Prostate gland (tissue), 2 donors: ENCODE data around the gene LBP. TPM values are rescaled to one million over a fixed set of nuclear protein-coding genes. Genes with fewer than 3 reads are reported as not detected.

Experiments
- DNase-seq: peaks from one replicate; pipeline ENCODE4 v3.0.0-alpha.2; 2019; ENCODE audit warnings: low spot score
- H3K27ac ChIP-seq, 2 donors: fragments of 200-600 bp; sonication (generic); 2 replicates each; pipeline ENCODE4 v1.5.1; 2017 to 2019
- H3K27me3 ChIP-seq: fragments of 200-600 bp; sonication (generic); replicated peaks from 2 replicates; pipeline ENCODE4 v1.5.1; 2019; ENCODE audit not compliant: insufficient read depth
- H3K36me3 ChIP-seq, 2 donors: fragments of 200-600 bp; sonication (generic); 1 replicate in 1 of 2; 2 replicates in 1 of 2; pipeline versions ENCODE4 v1.5.1 to v1.8.1; 2017 to 2019
- H3K4me1 ChIP-seq: fragments of 200-600 bp; sonication (generic); replicated peaks from 2 replicates; pipeline ENCODE4 v1.5.1; 2019
- H3K4me3 ChIP-seq, 2 donors: fragments of 200-600 bp; sonication (generic); 2 replicates each; pipeline ENCODE4 v1.5.1; 2017 to 2019
- H3K9me3 ChIP-seq: fragments of 200-600 bp; sonication (generic); 2 replicates; pipeline ENCODE4 v1.5.1; 2017
- CTCF ChIP-seq, 4 experiments: fragments of 200-600 bp in 2 of 4; fragments of 450-650 bp in 2 of 4; sonication (generic) in 2 of 4; IDR thresholded peaks; 1 replicate in 3 of 4; 2 replicates in 1 of 4; pipeline ENCODE4 v1.5.1; 2016 to 2019; ENCODE audit warnings: antibody characterized with exemption in 4 of 4, mild to moderate bottlenecking in 2 of 4, moderate library complexity in 2 of 4
- POLR2A ChIP-seq: fragments of 450-650 bp; IDR thresholded peaks from one replicate; pipeline ENCODE4 v1.6.1; 2016; ENCODE audit warnings: antibody characterized with exemption, mild to moderate bottlenecking
- POLR2AphosphoS5 ChIP-seq: sonication (generic); formaldehyde crosslinking; IDR thresholded peaks from one replicate; pipeline ENCODE4 v1.6.1; 2017; ENCODE audit warnings: antibody characterized with exemption
- WGBS: methylation state at CpG from one replicate; pipeline ENCODE4 v1.1.5; 2018; 5-methylcytosine and 5-hydroxymethylcytosine counted together
- intact Hi-C: fragments of 100-400 bp; cut with DNase I; formaldehyde crosslinking; loops from one replicate; pipeline ENCODE4 v1.14.2; 2022
- total RNA-seq, 2 donors: library from RNA; depleted of rRNA; stranded (reverse); fragments of >200 nt; gene quantifications; one replicate each; pipeline ENCODE4 v1.1.0, GENCODE V29; 2016

Gene LBP
- total RNA-seq, 2 donors from 2014 or later: 1.1 TPM; not detected in 1

GRCh38 chr20:38350879-38351775, 4.8 kb downstream of the LBP start:
- no peaks in the 10 kb centered on the region for H3K27me3 ChIP-seq
- H3K4me3 ChIP-seq: no peak overlapping the region
- intact Hi-C loops: no loop called here
- H3K4me1 ChIP-seq: no peaks in the 10 kb centered on the region
- no peaks in the 10 kb centered on the region for H3K36me3 ChIP-seq
- 79% methylated on average over 15 of the region's 15 CpGs for WGBS
- H3K27ac ChIP-seq: no peak overlapping the region
- DNase-seq: no peak
- H3K9me3 ChIP-seq: no peaks in the 10 kb centered on the region
- no peak for TF ChIP-seq POLR2AphosphoS5
- TF ChIP-seq POLR2A: no peak
- no peak for TF ChIP-seq CTCF (IDR thresholded peaks at IDR 0.05)

GRCh38 chr20:38353316-38353715, 7.0 kb downstream of the LBP start:
- WGBS: 24% methylated on average over 7 of the region's 7 CpGs
- H3K4me3 ChIP-seq: no peak overlapping the region
- intact Hi-C loops: no loop called here
- DNase-seq: no peak
- no peak overlapping the region for H3K27ac ChIP-seq
- no peaks in the 10 kb centered on the region for H3K9me3 ChIP-seq
- no peaks in the 10 kb centered on the region for H3K27me3 ChIP-seq
- H3K36me3 ChIP-seq: no peaks in the 10 kb centered on the region
- no peaks in the 10 kb centered on the region for H3K4me1 ChIP-seq
- TF ChIP-seq POLR2AphosphoS5 (no peak), CTCF (IDR thresholded peaks at IDR 0.05) (no peak), POLR2A (no peak)

GRCh38 chr20:38354227-38354626, 7.9 kb downstream of the LBP start:
- TF ChIP-seq POLR2A (no peak), CTCF (IDR thresholded peaks at IDR 0.05) (no peak), POLR2AphosphoS5 (no peak)
- DNase-seq: no peak
- H3K4me1 ChIP-seq: no peaks in the 10 kb centered on the region
- H3K4me3 ChIP-seq: no peak overlapping the region
- intact Hi-C loops: no loop called here
- no peaks in the 10 kb centered on the region for H3K36me3 ChIP-seq
- H3K27ac ChIP-seq: no peak overlapping the region
- no peaks in the 10 kb centered on the region for H3K27me3 ChIP-seq
- H3K9me3 ChIP-seq: no peaks in the 10 kb centered on the region
- WGBS: 95% methylated on average over 10 of the region's 10 CpGs

GRCh38 chr20:38355161-38356012, 9.1 kb downstream of the LBP start:
- Histone ChIP-seq H3K27me3 (no peaks in the 10 kb centered on the region), H3K36me3 (no peaks in the 10 kb centered on the region), H3K4me3 (no peak overlapping the region), H3K27ac (no peak overlapping the region), H3K9me3 (no peaks in the 10 kb centered on the region), H3K4me1 (no peaks in the 10 kb centered on the region)
- TF ChIP-seq CTCF (IDR thresholded peaks at IDR 0.05): no peak
- no peak for TF ChIP-seq POLR2AphosphoS5
- no peak for TF ChIP-seq POLR2A
- no peak for DNase-seq
- intact Hi-C loops: no loop called here
- 71% methylated on average over 18 of the region's 18 CpGs for whole genome bisulfite sequencing
